C4-2B (cell line): ENCODE data around the gene ME3.

Experiments
- ZFX ChIP-seq: fragments of 450-650 bp; IDR thresholded peaks from 2 replicates; pipeline ENCODE4 v1.6.1; 2017
- TF ChIP-seq, protein P1 (sequence below): fragments of 450-650 bp; conservative IDR thresholded peaks from 2 replicates; pipeline ENCODE4 v1.5.1; 2017; ENCODE audit warnings: mild to moderate bottlenecking

DNA sequence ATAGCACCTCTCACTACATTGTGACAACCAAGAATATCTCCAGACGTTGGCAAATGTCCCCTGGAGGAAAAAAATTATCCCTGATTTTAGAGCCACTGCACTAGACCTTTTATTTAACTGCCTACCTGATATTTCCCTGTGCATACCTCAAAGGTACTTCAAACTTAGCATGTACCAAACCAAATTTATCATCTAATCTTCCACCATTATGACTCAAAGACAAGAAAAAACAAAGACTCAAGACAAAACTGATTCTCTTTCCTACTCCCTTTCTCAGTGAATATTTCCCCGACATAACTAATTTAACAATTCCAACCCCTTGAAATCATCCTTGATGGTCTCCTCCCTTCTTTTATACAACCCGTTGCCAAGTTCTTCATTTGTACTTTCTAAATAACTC lies 161.7 kb downstream of the ME3 start:
- TF ChIP-seq, protein P1, sequence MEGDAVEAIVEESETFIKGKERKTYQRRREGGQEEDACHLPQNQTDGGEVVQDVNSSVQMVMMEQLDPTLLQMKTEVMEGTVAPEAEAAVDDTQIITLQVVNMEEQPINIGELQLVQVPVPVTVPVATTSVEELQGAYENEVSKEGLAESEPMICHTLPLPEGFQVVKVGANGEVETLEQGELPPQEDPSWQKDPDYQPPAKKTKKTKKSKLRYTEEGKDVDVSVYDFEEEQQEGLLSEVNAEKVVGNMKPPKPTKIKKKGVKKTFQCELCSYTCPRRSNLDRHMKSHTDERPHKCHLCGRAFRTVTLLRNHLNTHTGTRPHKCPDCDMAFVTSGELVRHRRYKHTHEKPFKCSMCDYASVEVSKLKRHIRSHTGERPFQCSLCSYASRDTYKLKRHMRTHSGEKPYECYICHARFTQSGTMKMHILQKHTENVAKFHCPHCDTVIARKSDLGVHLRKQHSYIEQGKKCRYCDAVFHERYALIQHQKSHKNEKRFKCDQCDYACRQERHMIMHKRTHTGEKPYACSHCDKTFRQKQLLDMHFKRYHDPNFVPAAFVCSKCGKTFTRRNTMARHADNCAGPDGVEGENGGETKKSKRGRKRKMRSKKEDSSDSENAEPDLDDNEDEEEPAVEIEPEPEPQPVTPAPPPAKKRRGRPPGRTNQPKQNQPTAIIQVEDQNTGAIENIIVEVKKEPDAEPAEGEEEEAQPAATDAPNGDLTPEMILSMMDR: no peak
- TF ChIP-seq ZFX: no peak
